Breast epithelium (tissue), 4 donors: ENCODE results near the gene TOP3B. TPM values are rescaled to one million over a fixed set of nuclear protein-coding genes. Genes with fewer than 3 reads are reported as not detected.

Experiments
- DNase-seq, 2 donors: peaks; one replicate each; pipeline ENCODE4 v3.0.0-alpha.2; 2019; ENCODE audit warnings: low spot score in 2 of 2
- H3K27ac ChIP-seq, 2 donors: fragments of 200-600 bp; sonication (generic) in 1 of 2; one replicate each; pipeline ENCODE4 v1.5.1; 2016 to 2019; ENCODE audit warnings: mild to moderate bottlenecking in 1 of 2
- H3K27me3 ChIP-seq, 2 donors: fragments of 200-600 bp; sonication (generic) in 1 of 2; one replicate each; pipeline versions ENCODE4 v1.5.1 to v1.6.0; 2017 to 2019; ENCODE audit warnings: control low read depth in 1 of 2, mild to moderate bottlenecking in 1 of 2
- H3K36me3 ChIP-seq: fragments of 200-600 bp; one replicate; pipeline ENCODE4 v1.5.1; 2019
- H3K4me1 ChIP-seq, 2 donors: fragments of 200-600 bp; sonication (generic); one replicate each; pipeline ENCODE4 v1.5.1; 2016 to 2019; ENCODE audit warnings: control low read depth in 1 of 2
- H3K4me3 ChIP-seq, 3 donors: fragments of 200-600 bp; sonication (generic); 1 replicate in 2 of 3; 2 replicates in 1 of 3; pipeline ENCODE4 v1.5.1; 2016 to 2019; ENCODE audit warnings: mild to moderate bottlenecking in 3 of 3, moderate library complexity in 2 of 3
- H3K9me3 ChIP-seq, 2 donors: fragments of 200-600 bp; sonication (generic) in 1 of 2; one replicate each; pipeline ENCODE4 v1.5.1; 2016 to 2019; ENCODE audit warnings: control low read depth in 1 of 2
- CTCF ChIP-seq, 3 donors: fragments of 450-650 bp; IDR thresholded peaks; one replicate each; pipeline ENCODE4 v1.5.1; 2016 to 2017; ENCODE audit warnings: antibody characterized with exemption in 3 of 3, mild to moderate bottlenecking in 3 of 3, moderate library complexity in 3 of 3
- POLR2A ChIP-seq: fragments of 450-650 bp; IDR thresholded peaks from one replicate; pipeline ENCODE4 v1.6.1; 2016; ENCODE audit warnings: antibody characterized with exemption, mild to moderate bottlenecking, moderate library complexity
- POLR2AphosphoS5 ChIP-seq, 3 donors: sonication (generic); formaldehyde crosslinking; IDR thresholded peaks; one replicate each; pipeline ENCODE4 v1.6.1; 2017; ENCODE audit warnings: antibody characterized with exemption in 3 of 3
- intact Hi-C: fragments of 100-400 bp; cut with DNase I; formaldehyde crosslinking; loops from one replicate; pipeline ENCODE4 v1.15.1; 2023; ENCODE audit warnings: low total_unique reads
- total RNA-seq, 3 donors: library from RNA; depleted of rRNA; stranded (reverse); fragments of >200 nt; gene quantifications; one replicate each; pipeline ENCODE4 v1.1.0, GENCODE V29; 2016

The TOP3B gene
- total RNA-seq, 3 donors from 2014 or later = 20.2 to 34.8 (median 33.1) TPM

GRCh38 chr22:22022947-22023534 is 40.5 kb upstream of the TOP3B start:
- H3K27me3 ChIP-seq = no peaks in the 10 kb centered on the region
- TF ChIP-seq POLR2A = no peak
- no peaks in the 10 kb centered on the region for H3K9me3 ChIP-seq
- intact Hi-C loops = no loop called here
- DNase-seq = no peak
- H3K27ac ChIP-seq = no peak overlapping the region
- no peak overlapping the region for H3K4me3 ChIP-seq
- no peaks in the 10 kb centered on the region for H3K4me1 ChIP-seq
- H3K36me3 ChIP-seq = no peaks in the 10 kb centered on the region

- no peak for DNase-seq
- no peaks in the 10 kb centered on the region for H3K36me3 ChIP-seq
These were observed 39.8 kb upstream of the TOP3B start for GRCh38 chr22:22022255-22022840.

GRCh38 chr22:22021162-22021750 is 38.7 kb upstream of the TOP3B start:
- no peak for DNase-seq
- H3K4me1 ChIP-seq = no peaks in the 10 kb centered on the region
- H3K4me3 ChIP-seq = no peak overlapping the region
- no peak overlapping the region for H3K27ac ChIP-seq
- no peaks in the 10 kb centered on the region for H3K27me3 ChIP-seq
- TF ChIP-seq POLR2A (no peak), POLR2AphosphoS5 (IDR thresholded peaks at IDR 0.05) (no peak), CTCF (IDR thresholded peaks at IDR 0.05) (no peak)
- H3K9me3 ChIP-seq = no peaks in the 10 kb centered on the region
- intact Hi-C loops = no loop called here
- H3K36me3 ChIP-seq = no peaks in the 10 kb centered on the region

More at GRCh38 chr22:22022255-22022840, 39.8 kb upstream of the TOP3B start:
- no peaks in the 10 kb centered on the region for H3K9me3 ChIP-seq
- intact Hi-C loops = no loop called here
- H3K4me1 ChIP-seq = no peaks in the 10 kb centered on the region
- no peak for TF ChIP-seq POLR2AphosphoS5 (IDR thresholded peaks at IDR 0.05)
- no peak overlapping the region for H3K27ac ChIP-seq
- no peak overlapping the region for H3K4me3 ChIP-seq
- no peaks in the 10 kb centered on the region for H3K27me3 ChIP-seq

GRCh38 chr22:22020425-22020852 is 37.9 kb upstream of the TOP3B start:
- Histone ChIP-seq H3K4me3 (no peak overlapping the region), H3K36me3 (no peaks in the 10 kb centered on the region), H3K9me3 (no peaks in the 10 kb centered on the region), H3K27ac (no peak overlapping the region), H3K27me3 (no peaks in the 10 kb centered on the region), H3K4me1 (no peaks in the 10 kb centered on the region)
- intact Hi-C loops = no loop called here
- TF ChIP-seq CTCF (IDR thresholded peaks at IDR 0.05) (no peak), POLR2AphosphoS5 (IDR thresholded peaks at IDR 0.05) (no peak), POLR2A (no peak)
- no peak for DNase-seq

- Histone ChIP-seq H3K27ac (no peak overlapping the region), H3K4me3 (no peak overlapping the region), H3K4me1 (no peaks in the 10 kb centered on the region), H3K27me3 (no peaks in the 10 kb centered on the region), H3K36me3 (no peaks in the 10 kb centered on the region), H3K9me3 (no peaks in the 10 kb centered on the region)
- DNase-seq = no peak
- intact Hi-C loops = no loop called here
- TF ChIP-seq CTCF (IDR thresholded peaks at IDR 0.05) (no peak), POLR2A (no peak), POLR2AphosphoS5 (IDR thresholded peaks at IDR 0.05) (no peak)
These were observed 37.3 kb upstream of the TOP3B start for GRCh38 chr22:22019659-22020424.
